Measurements from ENCODE around the gene SWSAP1. TPM values are rescaled to one million over a fixed set of nuclear protein-coding genes. Genes with fewer than 3 reads are reported as not detected.

SWSAP1 gene
- total and polyA plus RNA-seq, 9 of the 15 experiments (the other 6 are each of a cell fraction or from before 2014, with no cell fraction given) = 0.18 to 2.8 (median 1.7) TPM

DNA sequence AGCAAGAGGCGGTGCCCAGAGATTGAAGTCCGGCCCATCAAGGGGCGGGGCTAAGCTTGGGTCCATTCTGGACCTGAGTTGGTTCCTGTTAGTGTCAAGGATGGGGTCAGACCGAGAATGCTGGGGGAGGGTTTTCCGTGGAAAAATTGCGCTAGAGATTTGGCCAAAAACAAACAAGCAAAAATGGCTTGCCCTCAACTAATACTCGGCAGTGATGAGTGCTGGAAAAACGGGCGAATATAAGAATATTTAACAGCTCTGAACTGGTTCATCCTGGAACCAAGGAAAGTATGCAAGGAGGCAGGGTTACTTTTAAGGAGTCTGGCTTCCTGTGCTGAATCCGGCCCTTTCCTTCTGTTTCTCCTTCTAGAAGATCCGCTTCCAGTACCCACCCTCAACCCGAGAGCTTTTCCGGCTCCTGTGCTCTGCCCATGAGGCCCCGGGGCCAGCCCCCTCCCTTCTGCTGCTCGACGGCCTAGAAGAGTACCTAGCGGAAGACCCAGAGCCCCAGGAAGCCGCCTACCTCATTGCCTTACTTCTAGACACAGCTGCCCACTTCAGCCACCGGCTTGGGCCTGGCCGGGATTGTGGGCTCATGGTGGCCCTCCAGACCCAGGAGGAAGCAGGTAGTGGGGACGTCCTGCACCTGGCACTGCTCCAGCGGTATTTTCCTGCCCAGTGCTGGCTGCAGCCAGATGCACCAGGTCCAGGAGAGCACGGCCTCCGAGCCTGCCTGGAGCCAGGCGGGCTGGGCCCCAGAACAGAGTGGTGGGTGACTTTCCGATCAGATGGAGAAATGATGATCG is 880 bp downstream of the SWSAP1 start (continued):
- no peak for TF ChIP-seq RBM17 (IDR thresholded peaks at IDR 0.05; ENCODE audit: borderline replicate concordance, low read depth, low read length)
- TF ChIP-seq, protein P1, sequence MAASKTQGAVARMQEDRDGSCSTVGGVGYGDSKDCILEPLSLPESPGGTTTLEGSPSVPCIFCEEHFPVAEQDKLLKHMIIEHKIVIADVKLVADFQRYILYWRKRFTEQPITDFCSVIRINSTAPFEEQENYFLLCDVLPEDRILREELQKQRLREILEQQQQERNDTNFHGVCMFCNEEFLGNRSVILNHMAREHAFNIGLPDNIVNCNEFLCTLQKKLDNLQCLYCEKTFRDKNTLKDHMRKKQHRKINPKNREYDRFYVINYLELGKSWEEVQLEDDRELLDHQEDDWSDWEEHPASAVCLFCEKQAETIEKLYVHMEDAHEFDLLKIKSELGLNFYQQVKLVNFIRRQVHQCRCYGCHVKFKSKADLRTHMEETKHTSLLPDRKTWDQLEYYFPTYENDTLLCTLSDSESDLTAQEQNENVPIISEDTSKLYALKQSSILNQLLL (CRISPR knock-in tag; IDR thresholded peaks at IDR 0.05; ENCODE audit: borderline replicate concordance) = no peak
- TF ChIP-seq POLR2AphosphoS2 (IDR thresholded peaks at IDR 0.05; ENCODE audit: low read length) = no peak
- no peak for TF ChIP-seq DPF2 (IDR thresholded peaks at IDR 0.05)
- TF ChIP-seq, protein P2, sequence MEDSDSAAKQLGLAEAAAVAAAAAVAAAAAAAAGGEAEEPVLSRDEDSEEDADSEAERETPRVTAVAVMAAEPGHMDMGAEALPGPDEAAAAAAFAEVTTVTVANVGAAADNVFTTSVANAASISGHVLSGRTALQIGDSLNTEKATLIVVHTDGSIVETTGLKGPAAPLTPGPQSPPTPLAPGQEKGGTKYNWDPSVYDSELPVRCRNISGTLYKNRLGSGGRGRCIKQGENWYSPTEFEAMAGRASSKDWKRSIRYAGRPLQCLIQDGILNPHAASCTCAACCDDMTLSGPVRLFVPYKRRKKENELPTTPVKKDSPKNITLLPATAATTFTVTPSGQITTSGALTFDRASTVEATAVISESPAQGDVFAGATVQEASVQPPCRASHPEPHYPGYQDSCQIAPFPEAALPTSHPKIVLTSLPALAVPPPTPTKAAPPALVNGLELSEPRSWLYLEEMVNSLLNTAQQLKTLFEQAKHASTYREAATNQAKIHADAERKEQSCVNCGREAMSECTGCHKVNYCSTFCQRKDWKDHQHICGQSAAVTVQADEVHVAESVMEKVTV (CRISPR knock-in tag; IDR thresholded peaks at IDR 0.05) = 0 out of 2 replicates have a peak, but pooled peaks have one; percentile 8
- no peak for TF ChIP-seq ZNF324 (CRISPR knock-in tag; IDR thresholded peaks at IDR 0.05)
- no peak for TF ChIP-seq FUS (optimal IDR thresholded peaks at IDR 0.05; ENCODE audit: low read depth, low read length)
- TF ChIP-seq ZBTB8A (IDR thresholded peaks at IDR 0.05; ENCODE audit: partially characterized antibody) = no peak
- no peak for TF ChIP-seq HSF4 (CRISPR knock-in tag; IDR thresholded peaks at IDR 0.05; ENCODE audit: borderline replicate concordance)
- TF ChIP-seq HMG20A (CRISPR knock-in tag; conservative IDR thresholded peaks at IDR 0.05) = no peak
- TF ChIP-seq, protein P3, sequence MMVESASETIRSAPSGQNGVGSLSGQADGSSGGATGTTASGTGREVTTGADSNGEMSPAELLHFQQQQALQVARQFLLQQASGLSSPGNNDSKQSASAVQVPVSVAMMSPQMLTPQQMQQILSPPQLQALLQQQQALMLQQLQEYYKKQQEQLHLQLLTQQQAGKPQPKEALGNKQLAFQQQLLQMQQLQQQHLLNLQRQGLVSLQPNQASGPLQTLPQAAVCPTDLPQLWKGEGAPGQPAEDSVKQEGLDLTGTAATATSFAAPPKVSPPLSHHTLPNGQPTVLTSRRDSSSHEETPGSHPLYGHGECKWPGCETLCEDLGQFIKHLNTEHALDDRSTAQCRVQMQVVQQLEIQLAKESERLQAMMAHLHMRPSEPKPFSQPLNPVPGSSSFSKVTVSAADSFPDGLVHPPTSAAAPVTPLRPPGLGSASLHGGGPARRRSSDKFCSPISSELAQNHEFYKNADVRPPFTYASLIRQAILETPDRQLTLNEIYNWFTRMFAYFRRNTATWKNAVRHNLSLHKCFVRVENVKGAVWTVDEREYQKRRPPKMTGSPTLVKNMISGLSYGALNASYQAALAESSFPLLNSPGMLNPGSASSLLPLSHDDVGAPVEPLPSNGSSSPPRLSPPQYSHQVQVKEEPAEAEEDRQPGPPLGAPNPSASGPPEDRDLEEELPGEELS (CRISPR knock-in tag; IDR thresholded peaks at IDR 0.05; ENCODE audit: borderline replicate concordance) = 0 out of 2 replicates have a peak, but pooled peaks have one; percentile 12
- TF ChIP-seq, protein P4, sequence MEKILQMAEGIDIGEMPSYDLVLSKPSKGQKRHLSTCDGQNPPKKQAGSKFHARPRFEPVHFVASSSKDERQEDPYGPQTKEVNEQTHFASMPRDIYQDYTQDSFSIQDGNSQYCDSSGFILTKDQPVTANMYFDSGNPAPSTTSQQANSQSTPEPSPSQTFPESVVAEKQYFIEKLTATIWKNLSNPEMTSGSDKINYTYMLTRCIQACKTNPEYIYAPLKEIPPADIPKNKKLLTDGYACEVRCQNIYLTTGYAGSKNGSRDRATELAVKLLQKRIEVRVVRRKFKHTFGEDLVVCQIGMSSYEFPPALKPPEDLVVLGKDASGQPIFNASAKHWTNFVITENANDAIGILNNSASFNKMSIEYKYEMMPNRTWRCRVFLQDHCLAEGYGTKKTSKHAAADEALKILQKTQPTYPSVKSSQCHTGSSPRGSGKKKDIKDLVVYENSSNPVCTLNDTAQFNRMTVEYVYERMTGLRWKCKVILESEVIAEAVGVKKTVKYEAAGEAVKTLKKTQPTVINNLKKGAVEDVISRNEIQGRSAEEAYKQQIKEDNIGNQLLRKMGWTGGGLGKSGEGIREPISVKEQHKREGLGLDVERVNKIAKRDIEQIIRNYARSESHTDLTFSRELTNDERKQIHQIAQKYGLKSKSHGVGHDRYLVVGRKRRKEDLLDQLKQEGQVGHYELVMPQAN (IDR thresholded peaks at IDR 0.05; ENCODE audit: borderline replicate concordance) = no peak
- TF ChIP-seq SNIP1 (IDR thresholded peaks at IDR 0.05; ENCODE audit: low read depth) = no peak
- no peak for TF ChIP-seq ESRRB (CRISPR knock-in tag; IDR thresholded peaks at IDR 0.05; ENCODE audit: borderline replicate concordance)
- TF ChIP-seq, protein P5, sequence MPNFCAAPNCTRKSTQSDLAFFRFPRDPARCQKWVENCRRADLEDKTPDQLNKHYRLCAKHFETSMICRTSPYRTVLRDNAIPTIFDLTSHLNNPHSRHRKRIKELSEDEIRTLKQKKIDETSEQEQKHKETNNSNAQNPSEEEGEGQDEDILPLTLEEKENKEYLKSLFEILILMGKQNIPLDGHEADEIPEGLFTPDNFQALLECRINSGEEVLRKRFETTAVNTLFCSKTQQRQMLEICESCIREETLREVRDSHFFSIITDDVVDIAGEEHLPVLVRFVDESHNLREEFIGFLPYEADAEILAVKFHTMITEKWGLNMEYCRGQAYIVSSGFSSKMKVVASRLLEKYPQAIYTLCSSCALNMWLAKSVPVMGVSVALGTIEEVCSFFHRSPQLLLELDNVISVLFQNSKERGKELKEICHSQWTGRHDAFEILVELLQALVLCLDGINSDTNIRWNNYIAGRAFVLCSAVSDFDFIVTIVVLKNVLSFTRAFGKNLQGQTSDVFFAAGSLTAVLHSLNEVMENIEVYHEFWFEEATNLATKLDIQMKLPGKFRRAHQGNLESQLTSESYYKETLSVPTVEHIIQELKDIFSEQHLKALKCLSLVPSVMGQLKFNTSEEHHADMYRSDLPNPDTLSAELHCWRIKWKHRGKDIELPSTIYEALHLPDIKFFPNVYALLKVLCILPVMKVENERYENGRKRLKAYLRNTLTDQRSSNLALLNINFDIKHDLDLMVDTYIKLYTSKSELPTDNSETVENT (CRISPR knock-in tag; IDR thresholded peaks at IDR 0.05) = no peak
